Left lung (tissue), 10 donors: Measurements from ENCODE around the gene FIBP. TPM values are rescaled to one million over a fixed set of nuclear protein-coding genes. Genes with fewer than 3 reads are reported as not detected.
A peak's percentile ranks its signal among the peaks of the same experiment; 100 is the strongest.

Experiments
- ATAC-seq: fragments of 200-7000 bp; cut with Tn5 transposase; one replicate; pipeline ENCODE4 v1.9.1; 2020; ENCODE audit warnings: moderate library complexity
- DNase-seq, 4 donors: peaks; one replicate each; pipeline ENCODE4 v3.0.0-alpha.2; 2013 to 2020
- H3K27ac ChIP-seq, 2 donors: fragments of 200-600 bp; sonication (generic) in 1 of 2; one replicate each; pipeline versions ENCODE4 v1.5.0 to v1.8.0; 2020 to 2021
- H3K27me3 ChIP-seq, 2 donors: fragments of 200-600 bp; sonication (generic) in 1 of 2; one replicate each; pipeline versions ENCODE4 v1.5.0 to v1.8.0; 2020 to 2021
- H3K36me3 ChIP-seq, 2 donors: fragments of 200-600 bp; sonication (generic) in 1 of 2; one replicate each; pipeline versions ENCODE4 v1.5.0 to v1.8.0; 2020 to 2021
- H3K4me1 ChIP-seq, 2 donors: fragments of 200-600 bp; one replicate each; pipeline ENCODE4 v1.8.0; 2021
- H3K4me3 ChIP-seq, 2 donors: fragments of 200-600 bp; sonication (generic) in 1 of 2; one replicate each; pipeline versions ENCODE4 v1.5.0 to v1.8.0; 2020 to 2021; ENCODE audit warnings: mild to moderate bottlenecking in 1 of 2
- H3K9me3 ChIP-seq, 2 donors: fragments of 200-600 bp; sonication (generic) in 1 of 2; one replicate each; pipeline versions ENCODE4 v1.5.0 to v1.8.0; 2020 to 2021
- intact Hi-C, 2 donors: fragments of 100-400 bp; cut with DNase I; formaldehyde crosslinking; loops; one replicate each; pipeline versions ENCODE4 v1.11.2 to v1.14.2; 2022
- polyA plus RNA-seq, 6 donors: library from polyadenylated mRNA; unstranded; fragments of 120-200 nt; gene quantifications; one replicate each; pipeline ENCODE4 v1.2.1, GENCODE V29; 2013; ENCODE audit not compliant: insufficient read length in 6 of 6
- total RNA-seq, 2 donors: library from RNA; stranded (reverse); fragmentation: NEBNext Ultra II Directional; extraction: Animal tissue kit (Norgen Biotek cat#: 25700); gene quantifications; one replicate each; pipeline ENCODE4 v1.2.1, GENCODE V29; 2021
- TF ChIP-seq, protein P1 (sequence below), 2 donors: fragments of 200-600 bp; sonication (generic) in 1 of 2; IDR thresholded peaks; one replicate each; pipeline versions ENCODE4 v1.5.0 to v1.8.0; 2021; ENCODE audit warnings: antibody characterized with exemption in 2 of 2
- donor health status: DM: no; HTN: yes; CAD: no.
- donor health status: DM: no; HTN: no; CAD: no.

FIBP gene
- total and polyA plus RNA-seq, 8 donors = 56.5 to 83.0 (median 76.6) TPM

DNA sequence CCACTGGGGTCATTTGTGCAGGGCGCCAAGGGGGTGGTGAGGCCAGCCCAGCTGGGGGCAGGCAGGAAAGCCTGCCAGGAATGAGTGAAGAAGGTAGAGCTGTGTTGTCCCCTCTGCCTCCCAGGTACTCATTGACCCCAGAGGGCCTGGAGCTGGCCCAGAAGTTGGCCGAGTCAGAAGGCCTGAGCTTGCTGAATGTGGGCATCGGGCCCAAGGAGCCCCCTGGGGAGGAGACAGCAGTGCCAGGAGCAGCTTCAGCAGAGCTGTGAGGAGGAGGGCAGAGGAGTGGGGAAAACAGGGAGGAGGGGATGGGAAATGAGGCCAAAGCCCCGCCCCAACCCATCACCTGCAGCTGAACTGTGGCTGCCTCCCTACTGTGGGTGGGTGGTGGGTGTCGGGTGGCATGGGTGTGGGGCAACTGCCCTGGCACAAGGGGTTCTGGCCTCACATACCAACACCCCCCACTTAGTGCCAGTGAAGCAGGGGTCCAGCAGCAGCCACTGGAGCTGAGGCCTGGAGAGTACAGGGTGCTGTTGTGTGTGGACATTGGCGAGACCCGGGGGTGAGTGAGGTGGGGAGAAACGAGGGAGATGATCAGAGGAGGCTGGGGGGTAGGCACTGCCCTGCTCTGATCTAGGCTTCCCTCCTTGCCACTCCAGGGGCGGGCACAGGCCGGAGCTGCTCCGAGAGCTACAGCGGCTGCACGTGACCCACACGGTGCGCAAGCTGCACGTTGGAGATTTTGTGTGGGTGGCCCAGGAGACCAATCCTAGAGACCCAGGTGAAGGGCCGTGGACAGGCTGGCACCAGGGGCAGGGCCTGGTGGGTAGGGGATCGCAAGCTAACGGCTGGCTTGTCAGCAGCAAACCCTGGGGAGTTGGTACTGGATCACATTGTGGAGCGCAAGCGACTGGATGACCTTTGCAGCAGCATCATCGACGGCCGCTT is 25.1 kb downstream of the FIBP start:
- ATAC-seq = no peak
- intact Hi-C loops = no loop called here
- H3K9me3 ChIP-seq = no peaks in the 10 kb centered on the region
- no peak overlapping the region for H3K4me3 ChIP-seq
- H3K4me1 ChIP-seq = peaks cover 10 to 61% of the 10 kb centered on the region in 2 donors
- H3K27me3 ChIP-seq = no peaks in the 10 kb centered on the region
- TF ChIP-seq, protein P1, sequence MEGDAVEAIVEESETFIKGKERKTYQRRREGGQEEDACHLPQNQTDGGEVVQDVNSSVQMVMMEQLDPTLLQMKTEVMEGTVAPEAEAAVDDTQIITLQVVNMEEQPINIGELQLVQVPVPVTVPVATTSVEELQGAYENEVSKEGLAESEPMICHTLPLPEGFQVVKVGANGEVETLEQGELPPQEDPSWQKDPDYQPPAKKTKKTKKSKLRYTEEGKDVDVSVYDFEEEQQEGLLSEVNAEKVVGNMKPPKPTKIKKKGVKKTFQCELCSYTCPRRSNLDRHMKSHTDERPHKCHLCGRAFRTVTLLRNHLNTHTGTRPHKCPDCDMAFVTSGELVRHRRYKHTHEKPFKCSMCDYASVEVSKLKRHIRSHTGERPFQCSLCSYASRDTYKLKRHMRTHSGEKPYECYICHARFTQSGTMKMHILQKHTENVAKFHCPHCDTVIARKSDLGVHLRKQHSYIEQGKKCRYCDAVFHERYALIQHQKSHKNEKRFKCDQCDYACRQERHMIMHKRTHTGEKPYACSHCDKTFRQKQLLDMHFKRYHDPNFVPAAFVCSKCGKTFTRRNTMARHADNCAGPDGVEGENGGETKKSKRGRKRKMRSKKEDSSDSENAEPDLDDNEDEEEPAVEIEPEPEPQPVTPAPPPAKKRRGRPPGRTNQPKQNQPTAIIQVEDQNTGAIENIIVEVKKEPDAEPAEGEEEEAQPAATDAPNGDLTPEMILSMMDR (IDR thresholded peaks at IDR 0.05) = no peak
- peak in 1 of 4 donors; percentile 59 for DNase-seq
- no peak overlapping the region for H3K27ac ChIP-seq
- peaks cover 0 to 66% of the 10 kb centered on the region in 2 donors for H3K36me3 ChIP-seq

DNA sequence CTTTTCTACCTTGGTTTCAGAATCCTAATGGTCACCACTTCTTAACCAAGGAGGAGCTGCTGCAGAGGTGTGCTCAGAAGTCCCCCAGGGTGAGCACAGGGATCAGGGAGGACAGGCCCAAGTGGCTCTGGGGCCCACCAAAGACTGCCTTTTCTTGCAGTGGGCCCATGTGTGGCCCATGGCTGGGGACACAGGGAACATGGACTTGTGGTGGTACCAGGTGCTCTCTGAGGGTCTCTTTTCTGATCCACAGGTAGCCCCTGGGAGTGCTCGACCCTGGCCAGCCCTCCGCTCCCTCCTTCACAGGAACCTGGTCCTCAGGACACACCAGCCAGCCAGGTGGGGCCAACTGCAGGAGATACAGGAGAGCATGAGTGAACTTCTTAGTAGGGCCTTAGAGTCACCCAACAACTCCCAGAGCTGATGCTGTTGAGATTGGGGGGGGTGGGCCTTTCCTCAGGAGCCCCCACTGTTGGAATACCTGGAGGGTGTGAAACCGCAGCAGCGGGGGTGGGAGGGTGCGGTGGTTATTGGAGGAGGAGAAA is 26.0 kb downstream of the FIBP start:
- no peak overlapping the region for H3K4me3 ChIP-seq
- intact Hi-C loops = no loop called here
- no peak overlapping the region for H3K27ac ChIP-seq
- H3K4me1 ChIP-seq = peaks cover 10 to 53% of the 10 kb centered on the region in 2 donors
- TF ChIP-seq, protein P1 (IDR thresholded peaks at IDR 0.05) = no peak
- ATAC-seq = no peak
- H3K9me3 ChIP-seq = no peaks in the 10 kb centered on the region
- H3K36me3 ChIP-seq = peaks cover 0 to 57% of the 10 kb centered on the region in 2 donors
- peak in 1 of 4 donors; percentile 39 for DNase-seq
- no peaks in the 10 kb centered on the region for H3K27me3 ChIP-seq

DNA sequence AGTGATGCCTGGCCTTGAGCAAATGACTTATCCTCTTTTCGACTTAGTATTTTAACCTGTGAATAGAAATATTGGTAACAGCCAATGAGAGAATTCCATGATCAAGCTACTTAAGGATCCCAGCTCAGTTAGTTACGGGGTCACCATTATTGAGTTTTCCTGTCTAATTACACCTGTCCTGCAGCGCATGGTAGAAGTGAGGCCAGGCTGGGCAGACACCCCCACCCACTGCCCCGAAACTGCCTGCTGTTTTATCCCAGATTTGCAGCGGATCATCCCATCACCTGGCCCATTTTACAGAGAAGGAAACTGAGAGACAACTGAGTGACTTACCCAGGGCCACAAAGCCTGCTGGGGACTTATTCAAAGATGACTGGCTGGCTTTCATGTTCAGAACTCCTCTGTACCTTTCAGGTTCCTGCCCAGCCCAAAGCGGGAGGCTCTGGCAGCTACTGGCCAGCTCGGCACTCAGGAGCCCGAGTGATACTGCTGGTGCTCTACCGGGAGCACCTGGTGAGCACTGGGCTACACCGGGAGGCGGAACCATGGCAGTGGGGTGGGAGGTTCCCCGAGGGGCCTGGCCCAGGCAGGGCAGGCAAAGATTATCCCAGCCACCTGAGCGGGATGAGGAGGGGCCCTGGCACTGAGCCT is 26.6 kb downstream of the FIBP start:
- Histone ChIP-seq H3K27me3 (no peaks in the 10 kb centered on the region), H3K9me3 (no peaks in the 10 kb centered on the region), H3K27ac (peak overlapping the region in 1 of 2 donors; percentile 99), H3K4me1 (peaks cover 10 to 50% of the 10 kb centered on the region in 2 donors), H3K36me3 (peaks cover 0 to 51% of the 10 kb centered on the region in 2 donors), H3K4me3 (peak overlapping the region; percentile 78 to 96)
- ATAC-seq (no peak), DNase-seq (peak in 1 of 4 donors; percentile 65)
- TF ChIP-seq, protein P1 (IDR thresholded peaks at IDR 0.05) = no peak
- intact Hi-C loops = no loop called here

DNA sequence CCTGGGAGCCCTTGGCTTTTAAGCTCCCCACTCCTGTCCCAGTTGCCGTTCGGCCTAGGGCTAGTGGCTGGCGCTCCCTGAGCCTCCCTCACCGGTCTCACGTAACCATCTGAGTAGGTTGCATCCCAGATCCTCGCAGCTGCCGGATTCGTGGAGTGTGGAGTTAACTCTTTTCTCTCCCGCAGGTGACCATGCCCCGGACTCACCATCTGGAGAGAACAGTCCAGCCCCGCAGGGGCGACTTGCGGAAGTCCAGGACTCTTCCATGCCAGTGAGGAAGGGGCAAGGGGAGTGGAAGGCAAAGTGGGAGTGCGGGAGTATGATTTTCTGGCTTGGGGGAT is 27.1 kb downstream of the FIBP start:
- intact Hi-C loops = no loop called here
- H3K27ac ChIP-seq = peak overlapping the region; percentile 95 to 99
- H3K9me3 ChIP-seq = no peaks in the 10 kb centered on the region
- no peaks in the 10 kb centered on the region for H3K27me3 ChIP-seq
- TF ChIP-seq, protein P1 (IDR thresholded peaks at IDR 0.05) = no peak
- no peak for ATAC-seq
- H3K4me3 ChIP-seq = peak overlapping the region; percentile 78 to 96
- peaks cover 15 to 55% of the 10 kb centered on the region in 2 donors for H3K4me1 ChIP-seq
- H3K36me3 ChIP-seq = peaks cover 0 to 47% of the 10 kb centered on the region in 2 donors
- no peak for DNase-seq
